GM12878 (cell line): ENCODE measurements around the gene RNF43. TPM values are rescaled to one million over a fixed set of nuclear protein-coding genes. Genes with fewer than 3 reads are reported as not detected.

Experiments used
- BCLAF1 ChIP-seq: fragments of 450-650 bp; IDR thresholded peaks from 2 replicates; pipeline ENCODE4 v1.6.1; 2017; ENCODE audit warnings: antibody characterized with exemption, mild to moderate bottlenecking, moderate library complexity
- NKRF ChIP-seq: fragments of 450-650 bp; conservative IDR thresholded peaks from 2 replicates; pipeline ENCODE4 v1.6.1; 2017; ENCODE audit warnings: mild to moderate bottlenecking, moderate library complexity
- ZBTB33 ChIP-seq: fragments of 450-650 bp; IDR thresholded peaks from 2 replicates; pipeline ENCODE4 v1.6.1; 2017; ENCODE audit warnings: mild to moderate bottlenecking
- ZSCAN29 ChIP-seq: fragments of 450-650 bp; IDR thresholded peaks from 2 replicates; pipeline ENCODE4 v1.6.1; 2017; ENCODE audit warnings: mild to moderate bottlenecking, moderate library complexity
- polyA plus RNA-seq, 11 experiments: library from polyadenylated mRNA; depleted of rRNA in 4 of 11; unstranded in 6 of 11; stranded (reverse) in 5 of 11; fragments of >200 nt; fragmentation: Nextera tagmentation in 4 of 11; fragmentation: Illumina TruSeq in 1 of 11; extraction: Ambion mirVana in 4 of 11; extraction: Trizol in 1 of 11; gene quantifications; 1 replicate in 1 of 11; 2 replicates in 10 of 11; pipeline versions ENCODE4 v1.2.1 to v1.2.3, GENCODE V29; 2011 to 2016; ENCODE audit warnings: inconsistent platforms in 2 of 11, missing spikeins in 2 of 11, low read depth in 1 of 11
- total RNA-seq, 4 experiments: library from RNA; depleted of rRNA in 3 of 4; stranded (reverse); fragments of >200 nt in 3 of 4; fragmentation: Illumina TruSeq in 1 of 4; extraction: Trizol in 1 of 4; gene quantifications; 2 replicates each; pipeline versions ENCODE4 v1.2.1 to v1.2.3, GENCODE V29; 2013 to 2021

RNF43 gene
- total and polyA plus RNA-seq, 10 of the 15 experiments (the other 5 are each of a cell fraction or from before 2014, with no cell fraction given) = 1.2 to 16.7 (median 5.5) TPM

- TF ChIP-seq BCLAF1 = no peak
- TF ChIP-seq ZBTB33 = no peak
- 0 out of 2 replicates have a peak, but pooled peaks have one; percentile 35 for TF ChIP-seq NKRF
- TF ChIP-seq ZSCAN29 = no peak
- TF ChIP-seq, all 136 proteins: peak for 14
Measured at GRCh38 chr17:58414596-58414997, 2.7 kb downstream of the RNF43 start (continued).
